IMR-90 (cell line): ENCODE measurements around the gene NEDD4L. TPM values are rescaled to one million over a fixed set of nuclear protein-coding genes. Genes with fewer than 3 reads are reported as not detected.
A peak's percentile ranks its signal among the peaks of the same experiment; 100 is the strongest.

Experiments
- ATAC-seq: fragments of 200-7000 bp; cut with Tn5 transposase; 2 replicates; pipeline ENCODE4 v1.9.1; 2020; ENCODE audit warnings: low read depth, mild to moderate bottlenecking, moderate library complexity
- BruUV-seq: library from RNA; stranded (reverse); fragments of 400-500 nt; replicated peaks from 2 replicates; lab custom pipeline; 2021; lab: Mats Ljungman, UMichigan
- CTCF ChIA-PET: fragments of 300-600 bp; formaldehyde crosslinking; extraction: SDS; loops from one replicate; lab custom pipeline; 2021; ENCODE audit warnings: antibody characterized with exemption; lab: Yijun Ruan, JAX
- POLR2A ChIA-PET: fragments of 300-600 bp; sonication (Branson Sonifier 250); formaldehyde crosslinking; loops from one replicate; lab custom pipeline; 2022; ENCODE audit warnings: antibody characterized with exemption; ENCODE audit not compliant: unreplicated experiment; lab: Charles Lee
- DNase-seq: peaks from one replicate; pipeline ENCODE4 v3.0.0; 2013
- H2AFZ ChIP-seq: replicated peaks from 2 replicates; pipeline ENCODE3; 2013; ENCODE audit warnings: low read length, mild to moderate bottlenecking; ENCODE audit not compliant: poor library complexity
- H2AK5ac ChIP-seq: 2 replicates; pipeline ENCODE4 v1.6.1; 2013; ENCODE audit warnings: low read depth, low read length, inconsistent platforms
- H2AK9ac ChIP-seq: replicated peaks from 2 replicates; pipeline ENCODE3; 2013; ENCODE audit warnings: mild to moderate bottlenecking, low read depth, low read length, moderate library complexity; ENCODE audit not compliant: poor library complexity
- H2BK120ac ChIP-seq: 2 replicates; pipeline ENCODE4 v1.6.1; 2013; ENCODE audit warnings: low read depth, low read length, inconsistent platforms
- H2BK15ac ChIP-seq: 3 replicates; pipeline ENCODE4 v1.6.1; 2013; ENCODE audit warnings: low read depth, low read length, inconsistent platforms
- H2BK20ac ChIP-seq: 2 replicates; pipeline ENCODE4 v1.6.1; 2013; ENCODE audit warnings: low read depth, mild to moderate bottlenecking, inconsistent platforms, low read length, moderate library complexity
- H2BK5ac ChIP-seq: 2 replicates; pipeline ENCODE4 v1.6.1; 2013; ENCODE audit warnings: mild to moderate bottlenecking, low read depth, low read length, inconsistent platforms; ENCODE audit not compliant: poor library complexity, severe bottlenecking
- H3K14ac ChIP-seq: replicated peaks from 2 replicates; pipeline ENCODE4 v1.6.1; 2013; ENCODE audit warnings: low read depth, low read length, inconsistent platforms
- H3K18ac ChIP-seq: 2 replicates; pipeline ENCODE4 v1.6.1; 2013; ENCODE audit warnings: low read depth, low read length, control low read depth
- H3K23ac ChIP-seq: 2 replicates; pipeline ENCODE4 v1.6.1; 2013; ENCODE audit warnings: low read depth, low read length, inconsistent platforms
- H3K27ac ChIP-seq: 2 replicates; pipeline ENCODE4 v1.5.1; 2013; ENCODE audit warnings: mild to moderate bottlenecking, control low read depth, low read length; ENCODE audit not compliant: insufficient read depth
- H3K27me3 ChIP-seq: 2 replicates; pipeline ENCODE4 v1.6.1; 2013; ENCODE audit warnings: low read length; ENCODE audit not compliant: control insufficient read depth, insufficient read depth
- H3K36me3 ChIP-seq: 2 replicates; pipeline ENCODE4 v1.6.1; 2013; ENCODE audit warnings: low read length, mixed read lengths; ENCODE audit not compliant: control insufficient read depth, insufficient read depth
- H3K4ac ChIP-seq: 2 replicates; pipeline ENCODE4 v1.6.1; 2013; ENCODE audit warnings: low read depth, low read length, inconsistent platforms
- H3K4me1 ChIP-seq: 2 replicates; pipeline ENCODE4 v1.6.1; 2013; ENCODE audit warnings: low read length, mixed read lengths; ENCODE audit not compliant: control insufficient read depth, insufficient read depth
- H3K4me2 ChIP-seq: 2 replicates; pipeline ENCODE4 v1.6.1; 2013; ENCODE audit warnings: low read depth, mild to moderate bottlenecking, control low read depth, low read length, moderate library complexity
- H3K4me3 ChIP-seq: 2 replicates; pipeline ENCODE4 v1.5.1; 2013; ENCODE audit warnings: low read depth, mild to moderate bottlenecking, control low read depth, low read length, moderate library complexity; ENCODE audit not compliant: insufficient read depth
- H3K56ac ChIP-seq: 2 replicates; pipeline ENCODE4 v1.6.1; 2013; ENCODE audit warnings: low read length, inconsistent platforms; ENCODE audit not compliant: insufficient read depth; ENCODE audit errors: extremely low read depth
- H3K79me1 ChIP-seq, 2 experiments: 2 replicates each; pipeline ENCODE4 v1.6.1; 2013; ENCODE audit warnings: low read length in 2 of 2, inconsistent platforms in 1 of 2, low read depth in 1 of 2
- H3K9ac ChIP-seq: 2 replicates; pipeline ENCODE4 v1.6.1; 2013; ENCODE audit warnings: low read depth, low read length, control low read depth
- H3K9me1 ChIP-seq: 2 replicates; pipeline ENCODE4 v1.6.1; 2013; ENCODE audit warnings: low read length, inconsistent platforms; ENCODE audit not compliant: insufficient read depth
- H3K9me3 ChIP-seq: 2 replicates; pipeline ENCODE4 v1.6.1; 2013; ENCODE audit warnings: low read length; ENCODE audit not compliant: control insufficient read depth, insufficient read depth
- H4K20me1 ChIP-seq: 2 replicates; pipeline ENCODE4 v1.6.1; 2013; ENCODE audit warnings: low read length, inconsistent platforms; ENCODE audit not compliant: insufficient read depth
- H4K5ac ChIP-seq: 2 replicates; pipeline ENCODE4 v1.6.1; 2013; ENCODE audit warnings: mild to moderate bottlenecking, low read depth, low read length, control low read depth
- H4K8ac ChIP-seq, 2 experiments: 2 replicates each; pipeline ENCODE4 v1.6.1; 2013; ENCODE audit warnings: low read depth in 2 of 2, low read length in 2 of 2, control low read depth in 1 of 2, inconsistent platforms in 1 of 2
- H4K91ac ChIP-seq: 2 replicates; pipeline ENCODE4 v1.6.1; 2013; ENCODE audit warnings: low read depth, low read length, inconsistent platforms; ENCODE audit not compliant: insufficient read depth
- CTCF ChIP-seq: conservative IDR thresholded peaks from 2 replicates; pipeline ENCODE4 v1.5.1; 2012; ENCODE audit warnings: mild to moderate bottlenecking, low read depth, low read length, improper control_type of control experiment
- ELK1 ChIP-seq: fragments of 150-350 bp; IDR thresholded peaks from 2 replicates; pipeline ENCODE4 v1.6.1; 2016; ENCODE audit warnings: low read depth, mild to moderate bottlenecking, low read length, moderate library complexity, borderline replicate concordance
- MAFK ChIP-seq: IDR thresholded peaks from 2 replicates; pipeline ENCODE4 v1.6.1; 2012; ENCODE audit warnings: low read depth, low read length, improper control_type of control experiment
- WGBS, 2 experiments: methylation state at CpG; one replicate each; pipeline versions ENCODE4 v1.1.5 to v1.1.7; 2013; ENCODE audit warnings: missing lambda C conversion rate in 2 of 2; ENCODE audit not compliant: insufficient read length in 1 of 2; ENCODE audit errors: extremely low coverage in 2 of 2; 5-methylcytosine and 5-hydroxymethylcytosine counted together
- dilution Hi-C: fragments of 300-500 bp; cut with HindIII; formaldehyde crosslinking; loops from one replicate; pipeline ENCODE4 v1.14.3; 2018; ENCODE audit warnings: low sequenced_read_pairs; ENCODE audit not compliant: unreplicated experiment
- in situ Hi-C: fragments of 300-500 bp; cut with MboI; formaldehyde crosslinking; loops from 3 replicates; pipeline ENCODE4 v1.14.3; 2019; ENCODE audit warnings: low sequenced_read_pairs, inconsistent platforms, mixed read lengths
- intact Hi-C: fragments of 100-400 bp; cut with micrococcal nuclease; formaldehyde crosslinking; loops from 2 replicates; pipeline ENCODE4 v1.10.0; 2022
- polyA plus RNA-seq, 3 experiments: library from polyadenylated mRNA; depleted of rRNA; stranded (reverse); fragments of >200 nt; gene quantifications; 2 replicates each; pipeline ENCODE4 v1.2.3, GENCODE V29; 2012; ENCODE audit warnings: low replicate concordance in 1 of 3
- total RNA-seq: library from RNA; depleted of rRNA; stranded (reverse); fragments of >200 nt; gene quantifications from 2 replicates; pipeline ENCODE4 v1.2.3, GENCODE V29; 2012

NEDD4L gene
- total and polyA plus RNA-seq, 2 of the 4 experiments (the other 2 are of a cell fraction): 10.0 to 10.9 TPM

DNA sequence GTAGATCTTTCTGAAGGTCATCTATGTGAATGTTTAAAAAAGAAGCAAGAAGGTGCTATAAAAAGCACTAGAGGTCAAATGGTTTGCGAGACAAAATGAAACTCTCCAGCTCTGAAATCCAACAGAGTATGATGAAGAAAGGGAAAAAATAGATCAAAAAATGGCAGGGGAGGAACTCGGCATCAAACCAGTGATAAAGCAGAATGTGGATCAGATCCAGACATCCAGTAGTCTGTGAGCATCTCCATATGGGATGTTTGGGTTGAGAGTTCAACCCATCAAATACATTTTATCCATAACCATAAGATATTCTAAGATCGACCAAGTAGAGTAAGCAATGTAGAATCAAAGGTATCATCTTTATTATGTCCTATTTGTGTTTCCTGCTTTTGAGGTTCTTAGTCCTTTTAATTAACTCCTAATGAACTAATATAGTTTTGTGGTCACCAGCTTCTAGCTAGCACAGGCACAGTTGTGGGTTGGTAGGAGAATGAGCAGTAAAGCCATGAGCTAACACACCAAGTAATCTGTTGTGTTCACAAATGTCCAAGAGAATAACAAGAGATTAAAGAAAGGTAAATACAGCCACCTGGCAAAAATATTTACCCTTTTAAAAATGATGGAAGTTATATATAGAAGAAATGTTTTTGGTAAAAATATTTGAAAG is 160.9 kb downstream of the NEDD4L start:
- H3K18ac ChIP-seq: peak overlapping the region; percentile 42; the same call in 1 of the 2 replicates
- peak overlapping the region; percentile 55; the same call in 1 of the 2 replicates for H2BK120ac ChIP-seq
- H2BK20ac ChIP-seq: peak overlapping the region; percentile 54; the same call in 1 of the 2 replicates
- no peak overlapping the region for H3K27ac ChIP-seq
- WGBS, 2 experiments: 60% methylated on average over 1 of the region's 3 CpGs; no CpG with 5 or more reads in 1 of the 2 experiments
- peak overlapping the region; percentile 83 for H2BK5ac ChIP-seq
- H3K4me1 ChIP-seq: peaks cover 13% of the 10 kb centered on the region
- no peak overlapping the region for H3K9ac ChIP-seq
- ChIA-PET POLR2A (no interaction called here), CTCF (no interaction called here)
- peak overlapping the region; percentile 49; the same call in 1 of the 3 replicates for H2BK15ac ChIP-seq
- H3K56ac ChIP-seq: no peak overlapping the region
- intact Hi-C loops (no loop called here), in situ Hi-C loops (no loop called here), dilution Hi-C loops (no loop called here)
- no peak overlapping the region for H4K91ac ChIP-seq
- H3K4me2 ChIP-seq: no peak overlapping the region
- H4K8ac ChIP-seq: peak overlapping the region in 1 of 2 experiments; percentile 40; a peak in 1 of 4 replicates
- peak overlapping the region; percentile 27; the same call in 1 of the 2 replicates for H3K14ac ChIP-seq
- H3K79me1 ChIP-seq: peaks cover 6 to 22% of the 10 kb centered on the region in 2 experiments; a peak in 3 of 4 replicates
- no TSS peak for BruUV-seq
- no peak overlapping the region for H2AK9ac ChIP-seq
- H2AK5ac ChIP-seq: peak overlapping the region; percentile 56; the same call in 1 of the 2 replicates
- H3K9me1 ChIP-seq: peaks cover 22% of the 10 kb centered on the region
- peak overlapping the region; percentile 55; the same call in 1 of the 2 replicates for H3K4ac ChIP-seq
- no peaks in the 10 kb centered on the region for H4K20me1 ChIP-seq
- H3K9me3 ChIP-seq: no peaks in the 10 kb centered on the region
- no peak for TF ChIP-seq ELK1
- TF ChIP-seq CTCF: no peak
- no peak for TF ChIP-seq MAFK
- no peaks in the 10 kb centered on the region for H3K27me3 ChIP-seq
- no peak overlapping the region; the same call in 1 of the 2 replicates for H4K5ac ChIP-seq
- peak; percentile 7; the same call in 1 of the 2 replicates for ATAC-seq
- H2AFZ ChIP-seq: no peak overlapping the region
- no peaks in the 10 kb centered on the region for H3K36me3 ChIP-seq
- no peak overlapping the region for H3K4me3 ChIP-seq
- DNase-seq: no peak
- peak overlapping the region; percentile 3; the same call in 1 of the 2 replicates for H3K23ac ChIP-seq
